NCI-H510A treated with DMSO at 0.1 percent for 48 hours (cell line): Measurements from ENCODE around the gene ZMPSTE24.
A peak's percentile ranks its signal among the peaks of the same experiment; 100 is the strongest.
"Not testable (repeated sequence)": the region's sequence is repeated elsewhere in the genome, so short reads cannot be mapped to it uniquely, and the experiment has no call there.

Source experiments
- DNase-seq: peaks from one replicate; lab custom pipeline; 2025; lab: John Stamatoyannopoulos, UW

ZMPSTE24 gene

DNA sequence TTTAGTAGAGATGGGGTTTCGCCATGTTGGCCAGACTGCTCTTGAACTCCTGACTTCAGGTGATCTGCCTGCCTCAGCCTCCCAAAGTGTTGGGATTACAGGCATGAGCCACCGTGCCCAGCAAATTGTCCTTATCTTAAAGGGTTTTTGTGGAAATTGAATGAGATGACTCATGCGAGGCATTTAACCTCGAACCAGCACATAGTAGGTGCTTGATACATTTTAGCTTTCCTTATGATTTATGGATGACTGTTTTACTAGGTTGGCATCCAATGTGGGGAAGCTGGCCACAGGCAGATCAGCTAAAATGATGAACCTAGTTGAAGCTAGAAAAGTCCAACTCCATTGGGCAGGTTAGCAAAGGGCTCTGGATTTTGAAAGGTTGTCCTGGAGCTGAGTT is 60.4 kb downstream of the ZMPSTE24 start:
- DNase-seq = no peak

DNA sequence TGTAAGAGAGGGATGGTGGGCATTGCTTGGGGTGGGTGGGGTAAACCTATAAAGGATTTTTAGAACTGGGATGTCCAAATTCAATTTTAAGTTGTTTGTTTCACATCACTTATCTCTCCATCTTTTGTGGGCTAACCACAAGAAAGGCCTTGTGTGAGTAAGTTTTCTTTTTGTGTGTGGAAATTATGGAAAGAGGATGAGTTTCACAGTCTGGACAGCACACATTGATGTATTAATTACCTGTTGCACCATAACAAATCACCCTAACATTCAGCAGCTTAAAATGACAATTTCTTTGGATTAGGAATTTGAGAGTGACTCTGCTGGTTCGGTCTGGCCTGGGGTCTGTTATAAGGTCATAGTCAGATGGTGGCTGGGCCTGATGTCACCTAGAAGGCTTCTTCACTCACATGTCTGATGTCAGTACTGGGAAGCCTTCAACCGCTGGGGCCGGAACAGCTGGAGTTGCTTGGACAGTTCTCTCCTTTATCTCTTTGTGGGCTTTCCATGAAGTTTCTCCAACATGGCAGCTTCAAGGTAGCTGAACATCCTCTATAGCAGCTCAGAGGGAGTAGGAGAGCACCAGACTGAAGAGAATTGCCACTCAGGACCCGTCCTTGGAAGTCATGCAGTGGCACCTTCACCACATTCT is 61.1 kb downstream of the ZMPSTE24 start:
- DNase-seq = no peak

DNA sequence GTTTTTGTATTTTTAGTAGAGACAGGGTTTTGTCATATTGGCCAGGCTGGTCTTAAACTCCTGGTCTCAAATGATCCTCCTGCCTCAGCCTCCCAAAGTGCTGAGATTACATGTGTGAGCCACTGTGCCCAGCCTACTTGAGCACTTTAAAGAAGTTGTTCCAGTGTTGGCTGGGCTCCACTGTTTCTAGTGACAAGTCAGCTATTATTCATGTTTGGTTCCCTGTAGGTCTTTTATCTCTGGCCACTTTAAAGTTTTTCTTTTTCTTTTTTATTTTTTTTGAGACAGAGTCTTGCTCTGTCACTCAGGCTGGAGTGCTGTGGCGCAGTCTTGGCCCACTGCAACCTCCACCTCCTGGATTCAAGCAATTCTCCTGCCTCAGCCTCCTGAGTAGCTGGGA is 73.4 kb downstream of the ZMPSTE24 start:
- not testable (repeated sequence) for DNase-seq

DNA sequence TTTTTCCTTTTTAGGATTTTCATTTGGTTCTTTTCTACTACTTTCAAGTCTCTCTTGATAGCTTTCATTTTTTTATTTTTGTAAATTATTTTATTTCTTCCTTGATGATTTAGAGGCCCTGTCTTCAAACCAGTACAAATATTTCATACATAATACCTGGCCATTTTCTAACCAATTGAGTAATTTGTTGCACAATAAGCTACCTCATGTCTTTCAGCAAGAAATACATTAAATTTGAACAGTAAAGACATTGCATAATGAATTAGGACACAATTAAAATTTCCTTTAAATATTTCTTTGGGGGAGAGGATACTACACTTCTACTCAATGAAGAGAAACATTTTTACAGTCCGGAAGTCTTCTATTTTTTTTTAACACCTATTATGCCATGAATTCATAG is 74.7 kb downstream of the ZMPSTE24 start:
- DNase-seq = no peak

DNA sequence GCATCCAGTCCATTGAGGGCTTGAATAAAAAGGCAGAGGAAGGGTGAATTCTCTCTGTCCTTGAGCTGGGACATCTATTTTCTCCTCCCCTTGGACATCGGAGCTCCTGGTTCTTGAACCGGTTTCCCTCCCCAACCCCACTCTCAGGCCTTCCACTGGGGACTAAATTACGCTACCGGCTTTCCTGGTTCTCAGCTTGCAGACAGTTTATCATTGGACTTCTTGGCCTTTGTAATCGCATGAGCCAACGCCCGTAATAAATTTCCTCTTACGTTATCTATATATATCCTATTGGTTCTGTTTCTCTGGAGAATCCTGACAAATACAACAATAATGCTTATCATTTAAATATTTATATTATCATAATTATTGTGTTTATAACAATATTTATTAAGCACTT is 79.4 kb downstream of the ZMPSTE24 start:
- no peak for DNase-seq

DNA sequence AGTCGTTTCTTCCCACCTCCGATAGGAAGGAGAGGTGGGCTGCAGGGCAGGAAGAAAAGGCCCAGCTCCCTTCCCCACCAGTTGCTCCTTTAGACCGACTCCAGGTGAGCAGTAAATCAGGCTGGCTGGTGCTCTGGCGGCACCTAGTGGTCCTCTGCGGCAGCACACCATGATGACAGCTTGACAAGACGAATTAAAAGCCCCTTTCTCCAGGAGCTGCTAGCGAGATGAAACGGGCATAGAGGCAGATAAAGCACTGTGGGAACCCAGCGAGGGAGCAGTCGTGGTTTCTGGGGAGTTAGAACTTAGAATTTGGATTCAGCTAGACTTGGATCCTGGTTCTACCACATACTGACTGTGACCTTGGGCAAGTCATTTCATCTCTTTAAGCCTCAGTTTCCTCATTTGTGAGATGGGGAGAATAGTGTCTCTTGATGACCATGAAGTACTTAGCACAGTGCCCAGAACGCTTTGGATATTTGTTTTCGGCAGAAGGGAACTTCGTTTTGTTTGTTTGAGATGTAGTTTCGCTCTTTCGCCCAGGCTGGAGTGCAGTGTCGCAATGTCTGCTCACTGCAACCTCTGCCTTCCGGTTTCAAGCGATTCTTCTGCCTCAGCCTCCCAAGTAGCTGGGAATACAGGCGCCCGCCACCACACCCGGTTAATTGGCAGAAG is 80.8 kb downstream of the ZMPSTE24 start:
- peak; percentile 95 for DNase-seq

DNA sequence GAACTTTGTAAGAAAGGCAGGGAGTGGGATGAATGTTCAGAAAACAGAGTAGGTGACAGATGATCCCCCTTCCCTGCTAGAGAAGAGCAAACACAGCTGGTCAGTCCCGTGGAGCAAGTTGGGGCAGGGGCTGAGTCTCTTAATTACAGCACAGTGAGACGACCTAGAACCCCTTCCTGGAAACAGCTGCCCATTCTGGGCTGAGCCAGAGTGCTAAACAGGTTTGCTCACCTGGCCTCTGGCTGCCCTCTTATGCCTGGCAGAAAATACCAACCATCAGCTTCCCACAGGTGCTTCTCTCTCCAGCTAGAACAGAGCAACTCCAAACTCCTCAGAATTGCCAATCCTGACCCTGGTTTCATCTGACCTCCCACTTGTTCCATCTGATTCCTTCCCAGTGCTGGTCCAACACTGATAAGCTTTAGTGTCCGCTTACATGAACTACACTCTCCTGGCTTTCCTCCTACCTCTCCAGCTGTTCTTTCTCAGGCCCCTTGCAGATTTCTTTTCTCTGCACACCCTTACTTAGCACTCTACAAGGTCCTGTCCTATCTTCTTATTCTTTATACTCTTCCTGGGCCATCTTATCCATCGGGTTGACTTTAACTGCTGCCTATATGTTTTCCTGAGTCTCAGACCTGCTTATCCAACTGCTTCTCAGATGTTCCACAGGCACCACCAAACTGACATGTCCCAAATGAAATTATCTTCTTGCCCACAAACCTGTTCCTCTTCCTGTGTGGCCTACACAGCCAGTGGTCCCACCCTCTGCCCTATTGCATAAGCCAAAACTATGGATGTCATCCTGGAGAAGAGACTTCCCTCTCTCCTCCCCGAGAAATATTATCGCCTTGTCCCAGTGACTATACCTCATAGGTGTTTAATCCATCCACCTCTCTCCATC is 81.6 kb downstream of the ZMPSTE24 start:
- DNase-seq = peak; percentile 77

DNA sequence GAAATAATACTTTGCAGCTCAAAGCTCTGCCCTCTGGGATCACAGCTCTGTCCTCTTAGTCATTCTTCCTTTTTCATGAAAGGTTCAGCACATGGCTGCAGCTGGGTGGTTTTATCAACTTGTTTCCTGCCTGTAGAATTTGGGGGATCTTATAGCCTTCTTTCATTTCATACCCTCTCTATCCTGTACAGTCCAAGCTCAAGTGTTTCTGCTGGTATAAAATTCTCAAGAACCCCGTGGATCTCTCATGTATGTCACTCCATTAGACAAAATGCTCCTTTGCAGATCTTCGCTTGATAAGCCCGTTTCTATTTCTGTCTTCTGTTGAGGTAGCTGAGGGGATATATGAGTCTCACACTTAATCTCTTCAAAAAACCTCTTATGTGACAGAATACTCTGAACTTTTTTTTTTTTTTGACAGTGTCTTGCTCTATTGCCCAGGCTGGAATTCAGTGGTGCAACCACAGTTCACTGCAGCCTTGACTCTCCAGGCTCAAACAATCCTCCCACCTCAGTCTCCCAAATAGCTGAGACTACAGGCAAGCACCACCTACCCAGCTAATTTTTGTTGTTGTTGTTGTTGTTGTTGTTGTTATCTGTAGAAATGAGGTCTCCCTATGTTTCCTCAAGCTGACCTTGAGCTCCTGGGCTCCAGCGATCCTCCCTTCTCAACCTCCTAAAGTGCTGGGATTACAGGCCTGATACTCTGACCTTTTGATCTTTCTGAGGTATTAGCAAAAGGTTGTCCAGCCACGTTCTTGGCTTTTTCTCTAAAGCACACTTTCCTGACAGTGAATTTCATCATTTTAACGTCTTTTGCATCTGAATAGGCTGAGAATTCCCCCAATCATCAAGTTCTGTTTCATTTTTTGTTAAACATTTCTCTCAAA is 83.7 kb downstream of the ZMPSTE24 start:
- DNase-seq = no peak

DNA sequence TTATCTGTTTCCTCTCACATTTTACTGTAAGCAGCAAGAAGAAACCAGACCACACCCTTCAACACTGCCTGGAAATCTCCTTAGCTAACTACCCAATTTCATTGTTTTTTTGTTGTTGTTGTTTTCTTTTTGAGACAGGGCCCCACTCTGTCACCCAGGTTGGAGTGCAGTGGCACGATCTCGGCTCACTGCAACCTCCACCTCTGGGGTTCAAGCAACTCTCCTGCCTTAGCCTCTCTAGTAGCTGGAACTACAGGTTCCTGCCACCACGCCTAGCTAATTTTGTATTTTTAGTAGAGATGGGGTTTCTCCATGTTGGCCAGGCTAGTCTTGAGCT is 84.3 kb downstream of the ZMPSTE24 start:
- DNase-seq = not testable (repeated sequence)
